ENCODE measurements around the gene SBK2. TPM values are rescaled to one million over a fixed set of nuclear protein-coding genes. Genes with fewer than 3 reads are reported as not detected.

The SBK2 gene
- total RNA-seq, 4 donors from 2014 or later = not detected

- H3K36me3 ChIP-seq = no peaks in the 10 kb centered on the region
- no peaks in the 10 kb centered on the region for H3K9me3 ChIP-seq
- no peak overlapping the region for H3K4me3 ChIP-seq (replicated peaks in 1 of 3)
- TF ChIP-seq POLR2A (IDR thresholded peaks at IDR 0.05) = no peak
- TF ChIP-seq, protein P1, sequence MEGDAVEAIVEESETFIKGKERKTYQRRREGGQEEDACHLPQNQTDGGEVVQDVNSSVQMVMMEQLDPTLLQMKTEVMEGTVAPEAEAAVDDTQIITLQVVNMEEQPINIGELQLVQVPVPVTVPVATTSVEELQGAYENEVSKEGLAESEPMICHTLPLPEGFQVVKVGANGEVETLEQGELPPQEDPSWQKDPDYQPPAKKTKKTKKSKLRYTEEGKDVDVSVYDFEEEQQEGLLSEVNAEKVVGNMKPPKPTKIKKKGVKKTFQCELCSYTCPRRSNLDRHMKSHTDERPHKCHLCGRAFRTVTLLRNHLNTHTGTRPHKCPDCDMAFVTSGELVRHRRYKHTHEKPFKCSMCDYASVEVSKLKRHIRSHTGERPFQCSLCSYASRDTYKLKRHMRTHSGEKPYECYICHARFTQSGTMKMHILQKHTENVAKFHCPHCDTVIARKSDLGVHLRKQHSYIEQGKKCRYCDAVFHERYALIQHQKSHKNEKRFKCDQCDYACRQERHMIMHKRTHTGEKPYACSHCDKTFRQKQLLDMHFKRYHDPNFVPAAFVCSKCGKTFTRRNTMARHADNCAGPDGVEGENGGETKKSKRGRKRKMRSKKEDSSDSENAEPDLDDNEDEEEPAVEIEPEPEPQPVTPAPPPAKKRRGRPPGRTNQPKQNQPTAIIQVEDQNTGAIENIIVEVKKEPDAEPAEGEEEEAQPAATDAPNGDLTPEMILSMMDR (IDR thresholded peaks at IDR 0.05) = no peak
- DNase-seq = no peak
- peaks cover 0 to 5% of the 10 kb centered on the region in 2 donors for H3K4me1 ChIP-seq
- H3K27ac ChIP-seq = no peak overlapping the region
- intact Hi-C loops (cut with DNase I) = no loop called here
- H3K27me3 ChIP-seq = no peaks in the 10 kb centered on the region
- 41 to 44% methylated on average over 10 of the region's 10 CpGs for WGBS, 2 donors
These were observed 3.7 kb upstream of the SBK2 start for GRCh38 chr19:55540619-55541018.

DNA sequence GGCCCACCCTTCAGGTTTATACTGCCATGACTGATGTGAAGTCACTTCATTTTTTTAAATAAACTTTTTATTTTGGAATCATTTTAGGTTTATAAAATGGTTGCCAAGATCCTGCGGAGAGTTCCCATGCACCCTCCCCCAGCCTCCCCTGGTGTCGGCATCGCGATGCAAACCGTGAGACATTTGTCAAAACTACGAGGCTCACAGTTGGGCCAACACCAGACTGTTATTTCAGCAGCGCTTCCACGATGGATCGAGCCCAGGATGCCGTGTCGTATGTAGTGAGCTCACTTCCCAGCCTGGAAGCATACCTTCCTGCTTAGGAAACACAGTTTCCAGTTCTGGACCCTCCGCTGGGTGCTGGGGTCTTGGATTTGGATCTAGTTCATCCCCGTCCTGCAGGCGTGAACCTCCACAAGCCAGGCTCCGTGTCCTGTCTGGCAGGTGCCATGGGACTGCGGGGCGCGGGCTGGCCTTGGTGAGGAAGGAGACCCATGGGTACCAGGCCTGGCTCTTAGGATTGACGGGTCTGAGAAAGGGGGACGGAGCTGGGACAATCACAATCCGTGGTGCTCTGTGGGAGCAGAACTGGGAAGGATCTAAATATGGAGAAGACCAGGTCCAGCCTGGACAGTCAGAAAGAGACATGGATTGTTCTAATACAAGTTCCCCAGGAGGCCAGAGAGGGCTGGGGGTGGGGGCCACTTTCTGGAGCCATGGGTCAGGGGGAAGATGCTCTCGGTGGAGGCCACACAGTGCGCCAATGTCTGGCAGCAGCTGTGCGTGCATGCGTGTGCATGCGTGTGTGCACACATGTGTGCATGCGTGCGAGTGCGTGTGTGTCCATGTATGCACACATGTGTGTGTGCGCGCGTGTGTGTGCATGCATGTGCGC, 2.4 kb upstream of the SBK2 start:
- Histone ChIP-seq H3K4me1 (no peaks in the 10 kb centered on the region), H3K27ac (no peak overlapping the region), H3K9me3 (no peaks in the 10 kb centered on the region), H3K27me3 (no peaks in the 10 kb centered on the region), H3K36me3 (no peaks in the 10 kb centered on the region), H3K4me3 (replicated peaks in 1 of 3) (no peak overlapping the region)
- TF ChIP-seq, protein P1 (IDR thresholded peaks at IDR 0.05) = no peak
- TF ChIP-seq POLR2A (IDR thresholded peaks at IDR 0.05) = no peak
- intact Hi-C loops (cut with DNase I) = no loop called here
- WGBS, 2 donors = 80 to 83% methylated on average over 33 of the region's 33 CpGs
- DNase-seq = no peak

DNA sequence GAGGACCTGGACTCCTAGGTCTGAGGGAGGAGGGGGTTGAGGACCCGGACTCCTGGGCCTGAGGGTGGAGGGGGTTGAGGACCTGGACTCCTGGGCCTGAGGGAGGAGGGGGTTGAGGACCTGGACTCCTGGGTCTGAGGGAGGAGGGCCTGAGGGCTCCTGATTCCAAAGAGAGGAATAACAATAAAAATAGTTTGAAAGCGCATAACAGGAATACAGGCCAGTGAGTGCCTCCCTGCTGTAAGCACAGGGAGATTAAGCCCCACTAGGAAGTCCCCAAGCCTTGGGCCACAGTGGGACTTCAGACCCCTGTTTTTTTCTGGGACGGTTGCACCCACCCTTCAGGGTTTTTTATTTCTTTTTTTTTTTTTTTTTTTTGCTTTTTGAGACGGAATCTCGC, 1.2 kb upstream of the SBK2 start:
- TF ChIP-seq, protein P1 (IDR thresholded peaks at IDR 0.05) = no peak
- Histone ChIP-seq H3K4me3 (replicated peaks in 1 of 3) (no peak overlapping the region), H3K9me3 (no peaks in the 10 kb centered on the region), H3K27ac (no peak overlapping the region), H3K4me1 (no peaks in the 10 kb centered on the region), H3K27me3 (no peaks in the 10 kb centered on the region), H3K36me3 (no peaks in the 10 kb centered on the region)
- no peak for DNase-seq
- intact Hi-C loops (cut with DNase I) = no loop called here
- 86 to 89% methylated on average over 5 of the region's 5 CpGs for WGBS, 2 donors

- Histone ChIP-seq H3K27me3 (no peaks in the 10 kb centered on the region), H3K27ac (no peak overlapping the region), H3K4me3 (replicated peaks in 1 of 3) (no peak overlapping the region), H3K36me3 (no peaks in the 10 kb centered on the region), H3K9me3 (no peaks in the 10 kb centered on the region), H3K4me1 (no peaks in the 10 kb centered on the region)
- no peak for TF ChIP-seq POLR2A (IDR thresholded peaks at IDR 0.05)
- TF ChIP-seq, protein P1 (IDR thresholded peaks at IDR 0.05) = no peak
- WGBS, 2 donors = 70 to 72% methylated on average over 5 of the region's 5 CpGs
- DNase-seq = no peak
- intact Hi-C loops (cut with DNase I) = no loop called here
These were observed 793 bp upstream of the SBK2 start for GRCh38 chr19:55537741-55538111.

DNA sequence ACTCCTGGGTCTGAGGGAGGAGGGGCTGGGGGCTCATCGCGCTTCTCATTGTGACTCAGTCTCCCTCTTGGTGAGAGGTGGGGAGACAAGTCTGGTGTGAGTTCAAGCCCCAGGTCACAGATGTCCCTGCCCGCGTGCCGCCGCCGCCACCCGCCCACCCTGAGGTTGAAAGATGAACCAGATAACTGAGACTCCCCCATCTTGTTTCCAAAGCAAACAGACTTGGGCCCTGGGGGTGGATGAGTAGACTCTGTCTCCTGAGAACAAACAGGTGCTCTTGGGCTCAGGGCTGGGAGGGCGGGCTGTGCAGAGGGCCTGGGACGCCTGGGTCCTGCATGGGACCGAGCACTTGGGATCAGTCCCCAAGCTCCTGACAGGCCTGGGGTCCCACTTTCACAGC, 567 bp downstream of the SBK2 start:
- no peak overlapping the region for H3K4me3 ChIP-seq (replicated peaks in 1 of 3)
- WGBS, 2 donors = 81 to 93% methylated on average over 5 to 8 of the region's 11 CpGs
- H3K9me3 ChIP-seq = no peaks in the 10 kb centered on the region
- DNase-seq = no peak
- no peaks in the 10 kb centered on the region for H3K36me3 ChIP-seq
- no peaks in the 10 kb centered on the region for H3K4me1 ChIP-seq
- no peak overlapping the region for H3K27ac ChIP-seq
- H3K27me3 ChIP-seq = no peaks in the 10 kb centered on the region
- TF ChIP-seq, protein P1 (IDR thresholded peaks at IDR 0.05) = no peak
- no peak for TF ChIP-seq POLR2A (IDR thresholded peaks at IDR 0.05)
- intact Hi-C loops (cut with DNase I) = no loop called here
